ENCODE data around the gene RAB1B. TPM values are rescaled to one million over a fixed set of nuclear protein-coding genes. Genes with fewer than 3 reads are reported as not detected.
"Not testable (repeated sequence)": the region's sequence is repeated elsewhere in the genome, so short reads cannot be mapped to it uniquely, and the experiment has no call there.

The RAB1B gene
- total RNA-seq, 2 donors from 2014 or later, result 102 to 112 TPM

DNA sequence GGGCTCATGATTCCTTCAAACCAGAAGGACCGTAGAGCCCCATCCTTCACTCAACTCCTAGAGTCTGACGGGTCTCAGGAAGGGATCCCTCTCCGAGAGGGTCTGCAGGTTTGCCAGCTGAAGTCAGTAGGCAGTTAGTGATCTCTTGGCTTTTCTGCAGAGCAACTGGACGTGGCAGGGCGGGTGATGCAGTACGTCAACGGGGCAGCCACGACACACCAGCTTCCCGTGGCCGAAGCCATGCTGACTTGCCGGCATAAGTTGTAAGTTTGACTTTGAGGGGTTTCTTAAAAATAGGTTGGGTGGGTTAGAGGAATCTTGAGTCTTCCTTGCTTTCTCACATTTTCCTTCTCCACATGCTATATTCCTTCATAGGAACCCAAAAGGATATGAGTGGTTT is 33.3 kb upstream of the RAB1B start:
- DNase-seq (ENCODE audit: low spot score), result no peak
- intact Hi-C loops (cut with DNase I), result no loop called here

DNA sequence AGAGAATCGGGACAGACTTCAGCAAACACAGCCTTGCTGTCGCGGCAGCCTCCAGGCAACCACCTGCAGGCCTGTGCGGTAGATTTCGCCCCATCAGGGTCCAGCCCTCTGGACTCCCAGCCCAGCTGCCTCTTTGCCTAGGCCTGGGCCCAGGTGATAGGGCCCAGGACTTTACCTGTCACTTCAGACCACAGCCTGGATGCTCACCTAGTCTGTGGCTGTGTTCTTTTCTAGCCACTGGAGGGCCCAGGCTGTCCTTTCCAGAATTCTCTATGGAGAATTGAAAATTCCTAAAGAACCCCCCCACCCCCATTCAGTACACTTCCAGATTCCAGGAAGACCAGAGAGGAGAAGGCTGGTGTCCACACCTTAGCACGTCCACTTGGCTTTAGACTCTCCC is 30.6 kb upstream of the RAB1B start:
- DNase-seq (ENCODE audit: low spot score), result no peak
- intact Hi-C loops (cut with DNase I), result no loop called here

DNA sequence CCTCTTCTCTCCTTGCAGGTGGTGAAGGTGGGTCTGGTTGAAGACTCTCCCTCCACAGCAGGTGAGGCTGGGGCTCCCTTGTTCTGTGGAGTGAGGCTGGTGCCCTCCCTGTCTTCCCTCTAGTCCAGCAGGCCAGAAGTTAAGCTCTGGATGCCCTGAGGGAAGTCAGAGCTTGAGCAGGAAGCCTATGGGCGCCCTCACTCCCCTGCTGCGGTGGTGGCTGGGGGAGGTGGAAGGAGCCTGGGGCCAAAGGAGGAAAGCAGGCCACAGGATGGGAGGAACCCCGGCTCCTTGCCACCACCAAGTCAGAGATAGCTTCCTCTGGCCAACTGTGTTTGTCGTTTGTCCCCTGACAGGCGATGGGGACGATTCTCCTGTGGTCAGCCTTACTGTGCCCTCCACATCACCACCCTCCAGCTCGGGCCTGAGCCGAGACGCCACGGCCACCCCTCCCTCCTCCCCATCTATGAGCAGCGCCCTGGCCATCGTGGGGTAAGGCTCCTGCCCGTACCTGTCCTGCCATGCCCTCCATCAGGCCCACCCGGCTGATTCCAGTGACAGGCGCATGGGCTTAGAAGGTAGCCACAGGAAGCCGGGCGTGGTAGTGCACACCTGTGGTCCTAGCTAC is 29.5 kb upstream of the RAB1B start:
- no peak for DNase-seq (ENCODE audit: low spot score)
- intact Hi-C loops (cut with DNase I), result no loop called here

DNA sequence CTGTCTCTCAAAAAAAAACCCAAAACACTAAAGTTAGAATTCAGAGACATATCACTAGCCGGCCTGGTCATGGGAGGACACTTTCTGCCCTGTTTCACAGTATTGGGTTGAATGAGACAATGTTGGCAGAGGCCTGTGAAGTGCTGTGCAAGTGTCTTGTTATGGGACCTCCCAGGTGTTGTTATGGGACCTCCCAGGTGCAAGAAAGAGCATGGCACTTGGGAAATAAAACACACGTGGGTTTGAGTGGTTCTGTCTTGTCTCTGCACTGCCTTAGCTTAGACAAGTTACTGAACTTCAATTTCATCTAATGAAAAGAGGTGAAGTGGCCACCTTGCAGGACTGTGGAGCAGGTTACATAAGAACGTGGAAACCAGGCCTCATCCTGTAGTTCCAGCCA is 28.9 kb upstream of the RAB1B start:
- intact Hi-C loops (cut with DNase I), result no loop called here
- DNase-seq (ENCODE audit: low spot score), result no peak

DNA sequence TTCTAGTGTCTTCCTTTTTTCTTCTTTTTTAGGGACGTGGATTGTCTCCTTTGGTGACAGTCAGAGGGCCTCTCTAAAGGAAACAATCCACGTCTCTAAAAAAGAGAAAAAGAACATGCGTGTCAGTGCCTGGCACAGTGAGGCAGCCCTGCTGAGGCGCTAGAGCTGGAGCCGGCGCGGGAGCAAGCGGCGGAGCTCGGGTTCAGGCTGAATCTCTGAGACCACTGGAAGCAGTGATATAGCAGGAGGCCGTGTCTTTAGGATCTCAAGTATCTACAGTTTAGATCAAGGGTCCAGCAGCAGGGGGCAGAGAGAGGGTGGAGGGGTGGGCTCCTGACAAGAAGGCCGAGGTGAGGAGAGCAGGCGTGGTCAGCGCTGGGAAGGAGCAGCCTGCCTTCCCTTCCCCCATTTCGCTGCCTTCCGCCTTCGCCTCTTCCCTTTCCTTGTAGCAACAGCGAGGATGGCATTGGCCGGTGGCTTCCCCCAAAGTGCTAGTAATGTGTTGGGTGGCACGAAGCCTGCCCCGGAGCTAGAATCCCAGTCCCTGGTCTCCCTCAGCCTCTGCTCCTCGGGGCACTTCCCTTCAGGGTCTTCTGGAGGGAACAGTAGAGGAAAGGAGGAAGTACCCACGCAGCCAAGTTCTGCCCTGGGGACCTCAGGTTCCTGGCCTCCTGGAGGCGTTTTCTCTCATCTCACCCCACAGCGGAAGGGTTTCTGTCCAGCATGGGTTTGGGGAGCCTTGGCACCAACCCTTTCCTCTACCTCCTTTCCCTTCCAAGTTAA is 28.2 kb upstream of the RAB1B start:
- no peak for DNase-seq (ENCODE audit: low spot score)
- intact Hi-C loops (cut with DNase I), result no loop called here

DNA sequence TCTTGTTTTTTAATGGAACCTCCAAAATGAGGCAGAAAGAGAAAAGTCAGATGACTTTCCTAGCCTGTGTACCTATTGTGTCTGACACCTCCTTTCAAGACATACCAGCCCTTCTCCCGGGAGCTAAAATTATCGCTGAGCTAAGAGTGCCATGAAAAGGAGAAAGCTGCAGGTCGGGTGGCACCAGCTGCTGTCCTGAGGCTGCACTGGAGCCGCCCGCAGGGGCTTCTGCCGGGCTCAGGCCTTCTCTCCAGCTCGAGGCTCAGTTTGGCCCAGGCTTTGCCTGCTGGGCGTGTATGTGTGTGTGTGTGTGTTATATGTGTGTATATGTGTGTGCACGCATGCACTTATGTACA is 27.7 kb upstream of the RAB1B start:
- DNase-seq (ENCODE audit: low spot score), result no peak
- intact Hi-C loops (cut with DNase I), result no loop called here

DNA sequence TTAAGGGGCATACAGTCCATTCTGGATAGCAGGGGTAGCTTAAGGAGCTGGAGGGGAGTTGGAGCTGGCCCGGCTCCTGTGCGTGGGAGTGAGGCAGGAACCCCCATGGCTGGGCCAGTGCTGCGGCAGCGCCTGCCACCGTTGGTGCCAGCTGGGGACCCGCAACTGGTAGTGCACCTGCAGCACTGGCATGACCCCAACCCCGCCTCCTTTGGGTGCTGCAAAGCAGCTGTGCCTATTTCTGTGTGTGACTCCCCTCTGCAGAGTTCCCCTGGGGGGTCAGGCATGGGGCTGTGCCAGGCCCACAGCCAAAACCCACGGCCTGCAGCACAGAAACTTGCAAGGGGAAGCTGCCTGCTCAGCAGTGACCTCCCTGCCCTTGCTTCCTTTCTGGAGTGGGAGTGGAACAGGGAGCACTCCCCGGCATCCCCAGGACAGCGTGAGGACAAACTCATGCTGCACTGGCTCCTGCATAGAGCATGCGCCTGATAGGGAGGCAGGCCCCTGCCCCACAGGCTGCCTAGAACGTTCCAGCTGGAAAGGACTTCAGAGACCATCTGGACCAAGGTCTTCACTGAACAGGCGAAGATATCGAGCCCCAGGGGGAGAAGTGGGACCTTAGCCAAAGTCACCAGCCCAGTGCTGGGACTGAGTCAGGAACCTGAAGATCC is 26.2 kb upstream of the RAB1B start:
- intact Hi-C loops (cut with DNase I), result no loop called here
- DNase-seq (ENCODE audit: low spot score), result no peak

DNA sequence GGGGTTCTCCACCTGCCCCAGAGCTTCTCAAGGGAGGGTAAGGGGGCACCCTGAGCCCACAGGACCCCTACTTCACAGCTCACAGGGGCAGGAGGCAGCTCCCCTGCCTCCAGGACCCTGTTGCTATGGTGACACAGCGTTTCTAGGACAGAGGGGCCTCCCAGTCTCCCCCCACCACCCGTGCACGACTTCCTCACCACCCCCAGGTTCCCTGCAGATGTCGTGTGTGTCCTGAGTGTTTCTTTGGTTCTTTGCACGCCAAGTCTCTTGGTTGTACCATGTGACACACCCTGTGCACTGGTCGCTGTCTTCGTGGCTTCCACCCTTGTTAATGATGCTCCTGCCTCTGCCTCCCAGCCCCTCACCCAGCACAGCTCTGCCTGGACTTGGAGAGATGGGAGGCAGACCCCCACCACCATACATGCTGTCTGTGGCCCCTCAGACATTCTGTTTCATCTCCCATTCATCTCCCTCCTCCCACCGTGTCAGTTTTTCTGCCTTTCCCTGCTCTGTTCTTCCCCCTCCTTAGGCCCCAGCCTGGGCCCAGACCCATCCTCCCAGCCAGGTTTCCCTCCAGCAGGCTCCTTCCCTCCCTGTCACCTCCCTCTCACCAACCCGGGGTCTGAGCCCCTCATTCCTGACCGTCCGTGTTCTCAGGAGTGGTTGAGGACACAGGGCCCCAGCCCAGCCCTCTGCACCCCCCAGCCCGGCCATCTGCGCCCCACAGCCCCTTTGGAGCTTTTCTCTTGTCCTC is 24.5 kb upstream of the RAB1B start:
- DNase-seq (ENCODE audit: low spot score), result no peak
- intact Hi-C loops (cut with DNase I), result loop anchor here in 1 of 2 donors (1.0 kb wide), 1 partner anchor 17 kb away; no protein-coding TSS in a partner anchor

DNA sequence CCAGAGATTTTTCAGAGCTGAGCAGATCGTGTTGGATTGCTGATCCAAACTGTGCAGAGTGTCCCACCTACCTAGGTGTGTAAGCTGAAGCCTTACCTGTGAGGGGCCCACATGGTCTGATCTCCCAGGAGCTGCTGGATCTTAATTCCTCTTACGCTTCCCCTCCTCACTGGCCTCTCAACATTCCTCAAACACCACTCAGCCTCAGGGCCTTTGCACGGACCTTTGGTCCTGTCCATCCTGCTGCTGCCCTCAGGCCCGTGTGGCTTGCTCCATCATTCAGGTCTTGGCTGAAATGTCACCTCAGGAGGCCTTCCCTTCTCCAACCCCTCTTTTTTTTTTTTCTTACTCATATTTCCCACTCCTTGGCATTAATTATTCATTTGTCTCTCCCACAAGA is 21.1 kb upstream of the RAB1B start:
- intact Hi-C loops (cut with DNase I), result no loop called here
- DNase-seq (ENCODE audit: low spot score), result no peak

DNA sequence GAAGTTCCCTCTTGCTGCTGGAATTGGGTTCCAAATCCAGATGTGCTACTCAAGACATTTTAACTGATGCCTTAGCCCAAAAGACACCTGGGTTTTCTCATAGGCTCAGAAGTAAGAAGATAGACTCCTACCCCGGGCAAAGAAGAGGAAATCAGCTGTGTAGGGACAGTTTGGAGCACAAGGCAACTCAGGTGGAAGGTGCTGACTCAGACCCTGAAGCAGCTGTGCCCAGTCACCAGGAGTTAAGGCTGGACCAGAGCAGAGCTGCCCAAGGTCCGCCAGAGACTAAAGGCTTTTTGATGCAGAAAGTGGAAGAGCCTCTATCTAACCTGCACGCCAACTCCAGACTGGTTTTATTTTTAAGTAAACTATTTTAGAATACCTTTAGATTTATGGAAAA is 20.6 kb upstream of the RAB1B start:
- intact Hi-C loops (cut with DNase I), result no loop called here
- DNase-seq (ENCODE audit: low spot score), result no peak

DNA sequence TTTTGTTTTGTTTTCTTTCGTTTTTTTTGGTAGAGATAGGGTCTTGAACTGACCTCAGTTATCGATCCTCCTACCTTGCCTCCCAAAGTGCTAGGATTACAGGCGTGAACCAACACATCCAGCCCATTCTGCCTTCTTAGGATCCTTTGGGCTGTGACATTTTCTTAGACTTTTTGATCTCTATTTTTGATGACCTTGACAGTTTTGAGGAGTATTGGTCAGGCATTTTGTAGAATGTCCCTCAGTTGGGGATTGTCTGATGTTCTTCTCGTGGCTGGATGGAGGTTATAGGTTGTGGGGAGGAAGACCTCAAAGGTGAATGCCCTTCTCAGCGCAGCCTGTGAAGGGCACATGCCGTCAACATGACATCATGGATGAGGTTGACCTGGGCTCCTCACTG is 19.5 kb upstream of the RAB1B start:
- intact Hi-C loops (cut with DNase I), result no loop called here
- DNase-seq (ENCODE audit: low spot score), result no peak

DNA sequence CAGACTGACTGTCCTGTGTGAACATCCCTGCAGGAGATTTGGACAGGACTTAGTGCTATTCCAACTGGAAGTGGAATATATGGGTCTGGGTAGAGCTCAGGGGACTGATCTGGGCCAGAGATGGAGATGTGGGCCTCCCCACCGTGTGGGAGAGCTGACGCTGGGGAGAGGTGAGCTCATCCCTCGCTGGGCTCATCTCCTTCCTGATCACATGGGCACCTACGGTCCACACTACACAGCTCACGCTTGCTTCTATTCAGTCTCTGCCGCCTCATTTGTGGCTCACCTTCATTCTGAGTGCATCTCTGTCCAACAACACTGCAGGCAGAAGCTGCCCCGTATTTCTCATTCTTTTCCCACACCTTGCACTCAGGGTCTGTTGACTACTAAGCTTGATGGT is 16.6 kb upstream of the RAB1B start:
- DNase-seq (ENCODE audit: low spot score), result no peak
- intact Hi-C loops (cut with DNase I), result no loop called here

DNA sequence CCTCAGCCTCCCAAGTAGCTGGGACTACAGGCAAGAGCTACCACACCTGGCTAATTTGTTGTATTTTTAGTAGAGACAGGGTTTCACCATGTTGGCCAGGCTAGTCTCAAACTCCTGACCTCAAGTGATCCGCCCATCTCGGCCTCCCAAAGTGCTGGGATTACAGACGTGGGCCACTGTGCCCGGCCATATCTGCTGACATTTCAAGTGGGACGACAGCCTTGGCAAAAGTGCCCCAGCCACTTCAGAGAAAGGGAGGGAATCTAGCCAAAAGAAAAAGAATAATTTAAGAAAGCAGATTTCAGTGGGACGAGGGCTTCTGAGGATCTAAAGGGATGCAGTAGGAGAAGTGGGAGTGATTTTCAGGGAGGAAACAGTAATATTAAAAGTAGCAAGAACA is 15.4 kb upstream of the RAB1B start:
- intact Hi-C loops (cut with DNase I); DNase-seq (ENCODE audit: low spot score): not testable (repeated sequence)

DNA sequence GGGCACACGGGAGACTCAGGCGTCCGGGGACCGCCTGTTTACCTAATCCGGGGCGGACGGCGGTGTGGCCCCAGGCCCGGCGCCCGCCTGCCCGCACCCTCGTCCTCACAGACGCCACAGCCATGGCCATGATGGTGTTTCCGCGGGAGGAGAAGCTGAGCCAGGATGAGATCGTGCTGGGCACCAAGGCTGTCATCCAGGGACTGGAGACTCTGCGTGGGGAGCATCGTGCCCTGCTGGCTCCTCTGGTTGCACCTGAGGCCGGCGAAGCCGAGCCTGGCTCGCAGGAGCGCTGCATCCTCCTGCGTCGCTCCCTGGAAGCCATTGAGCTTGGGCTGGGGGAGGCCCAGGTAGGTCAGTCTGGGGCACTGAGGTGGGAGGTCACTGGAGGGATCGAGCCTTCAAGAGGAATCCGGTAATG is 10.0 kb upstream of the RAB1B start:
- intact Hi-C loops (cut with DNase I), result no loop called here
- no peak for DNase-seq (ENCODE audit: low spot score)

DNA sequence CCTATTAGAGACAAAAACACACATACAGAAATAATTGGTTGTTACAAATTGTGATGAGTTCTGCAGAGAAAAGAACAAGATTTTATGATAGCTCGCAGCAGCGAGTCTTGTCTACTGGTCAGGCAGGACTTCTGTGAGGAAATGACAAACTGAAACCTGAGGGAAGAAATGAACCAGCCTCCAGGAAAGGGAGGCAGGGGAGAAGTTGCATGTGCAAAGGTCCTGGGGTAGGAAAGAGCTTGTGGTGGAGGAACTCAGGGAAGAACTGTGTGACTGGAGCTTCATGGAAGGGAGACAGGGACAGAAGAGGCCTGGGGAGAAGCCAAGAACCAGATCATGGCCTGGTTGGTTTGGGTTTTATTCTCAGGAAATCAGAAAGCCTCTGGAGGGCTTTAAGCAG is 9.2 kb upstream of the RAB1B start:
- DNase-seq (ENCODE audit: low spot score), result no peak
- intact Hi-C loops (cut with DNase I), result no loop called here

DNA sequence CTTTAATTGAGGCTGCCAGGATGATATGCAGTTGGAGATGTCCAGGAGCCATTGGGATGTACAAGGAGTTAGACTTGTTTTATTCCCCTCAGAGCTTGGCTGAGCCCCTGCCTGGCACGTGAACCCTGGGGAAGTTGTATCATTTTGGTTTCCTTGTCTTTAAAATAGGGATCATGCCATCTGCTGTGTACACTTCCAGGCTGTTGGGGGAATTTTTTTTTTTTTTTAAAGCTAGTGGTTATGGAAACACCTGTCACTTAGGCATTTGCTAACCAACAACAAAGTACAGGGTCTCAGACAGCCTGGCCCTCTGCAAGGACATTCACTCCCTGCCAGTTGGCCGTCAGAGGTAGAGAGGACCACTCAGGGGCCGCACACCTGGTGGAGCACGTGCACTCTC is 8.5 kb upstream of the RAB1B start:
- DNase-seq (ENCODE audit: low spot score), result no peak
- intact Hi-C loops (cut with DNase I), result no loop called here

DNA sequence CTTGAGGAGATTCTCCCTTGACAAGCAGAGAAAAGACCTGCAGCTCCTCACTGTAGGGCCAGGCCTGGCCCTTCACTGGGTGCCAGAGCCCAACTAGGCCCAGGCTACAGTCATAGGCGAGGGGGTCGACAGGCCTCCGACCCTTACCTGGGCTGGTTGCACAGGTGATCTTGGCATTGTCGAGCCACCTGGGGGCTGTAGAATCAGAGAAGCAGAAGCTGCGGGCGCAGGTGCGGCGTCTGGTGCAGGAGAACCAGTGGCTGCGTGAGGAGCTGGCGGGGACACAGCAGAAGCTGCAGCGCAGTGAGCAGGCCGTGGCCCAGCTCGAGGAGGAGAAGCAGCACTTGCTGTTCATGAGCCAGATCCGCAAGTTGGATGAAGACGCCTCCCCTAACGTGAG is 6.9 kb upstream of the RAB1B start:
- DNase-seq (ENCODE audit: low spot score), result no peak
- intact Hi-C loops (cut with DNase I), result no loop called here

DNA sequence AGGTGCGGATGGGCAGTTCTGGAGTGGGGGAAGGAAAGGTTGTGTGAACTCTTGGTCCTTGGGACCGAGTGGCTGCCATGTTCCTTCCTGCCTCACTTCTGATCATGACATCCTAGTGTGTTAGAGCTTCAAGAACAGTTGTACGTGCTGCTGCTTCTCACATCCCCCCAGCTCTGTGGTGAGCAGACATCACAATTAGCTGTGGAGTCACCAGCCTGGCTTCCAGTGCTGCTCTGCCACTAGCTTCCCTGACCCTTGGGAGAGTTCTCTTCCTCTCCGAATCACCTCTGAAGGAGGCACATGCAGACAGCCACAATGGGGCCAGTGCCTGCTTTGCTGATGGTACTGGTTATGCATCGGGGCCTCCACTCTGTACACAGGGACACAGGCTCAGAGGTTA is 6.2 kb upstream of the RAB1B start:
- intact Hi-C loops (cut with DNase I), result no loop called here
- no peak for DNase-seq (ENCODE audit: low spot score)

DNA sequence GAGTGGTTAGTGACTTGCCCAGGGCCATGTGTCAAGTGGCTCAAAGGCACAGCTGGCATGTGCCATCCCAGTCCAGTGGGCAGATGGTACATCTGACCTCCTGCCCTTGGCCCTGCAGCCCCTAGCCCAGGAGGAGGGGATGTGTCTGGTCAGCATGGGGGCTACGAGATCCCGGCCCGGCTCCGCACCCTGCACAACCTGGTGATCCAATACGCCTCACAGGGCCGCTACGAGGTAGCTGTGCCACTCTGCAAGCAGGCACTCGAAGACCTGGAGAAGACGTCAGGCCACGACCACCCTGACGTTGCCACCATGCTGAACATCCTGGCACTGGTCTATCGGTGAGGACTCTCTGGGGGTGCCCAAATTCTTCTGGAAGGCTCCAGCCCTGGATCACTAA is 5.7 kb upstream of the RAB1B start:
- no peak for DNase-seq (ENCODE audit: low spot score)
- intact Hi-C loops (cut with DNase I), result no loop called here

DNA sequence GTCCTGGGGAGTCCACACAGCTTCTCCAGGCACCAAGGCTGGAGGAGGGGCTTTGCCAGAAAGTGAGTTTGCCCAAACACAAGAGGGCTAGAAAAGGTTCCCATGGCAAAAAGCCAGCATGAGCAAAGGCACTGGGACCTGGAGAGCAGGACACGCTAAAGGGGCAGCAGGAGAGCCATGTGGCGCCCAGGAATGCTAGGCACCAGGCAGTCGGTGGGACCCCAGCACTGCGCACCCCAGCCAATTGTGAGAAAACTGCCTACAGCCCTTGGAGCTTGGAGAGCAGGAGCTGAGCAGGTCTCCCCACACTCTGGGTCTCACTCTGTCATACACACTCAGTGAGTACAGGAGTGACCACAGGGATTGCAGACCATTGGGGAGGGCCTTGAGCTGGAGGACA is 5.2 kb upstream of the RAB1B start:
- intact Hi-C loops (cut with DNase I), result no loop called here
- DNase-seq (ENCODE audit: low spot score), result no peak
